Colonic mucosa (tissue), 4 donors: ENCODE measurements around the gene GPR108. TPM values are rescaled to one million over a fixed set of nuclear protein-coding genes. Genes with fewer than 3 reads are reported as not detected.

Experiments used
- DNase-seq: peaks from one replicate; pipeline ENCODE4 v3.0.0-alpha.2; 2020
- H3K27ac ChIP-seq: fragments of 200-600 bp; one replicate; pipeline ENCODE4 v1.8.0; 2021
- H3K27me3 ChIP-seq: fragments of 200-600 bp; one replicate; pipeline ENCODE4 v1.8.0; 2021
- H3K36me3 ChIP-seq: fragments of 200-600 bp; one replicate; pipeline ENCODE4 v1.8.0; 2021
- H3K4me1 ChIP-seq: fragments of 200-600 bp; one replicate; pipeline ENCODE4 v1.8.0; 2021; ENCODE audit warnings: mild to moderate bottlenecking
- H3K4me3 ChIP-seq: fragments of 200-600 bp; one replicate; pipeline ENCODE4 v1.8.0; 2021
- H3K9ac ChIP-seq, 2 donors: one replicate each; pipeline ENCODE4 v1.7.0; 2013; ENCODE audit warnings: control low read depth in 2 of 2, low read depth in 2 of 2, low read length in 2 of 2
- H3K9me3 ChIP-seq: fragments of 200-600 bp; one replicate; pipeline ENCODE4 v1.8.0; 2021
- CTCF ChIP-seq: fragments of 200-600 bp; IDR thresholded peaks from one replicate; pipeline ENCODE4 v1.8.0; 2022; ENCODE audit warnings: antibody characterized with exemption, mild to moderate bottlenecking
- intact Hi-C: fragments of 100-400 bp; cut with DNase I; formaldehyde crosslinking; loops from one replicate; pipeline ENCODE4 v1.14.1; 2022
- total RNA-seq, 2 donors: library from RNA; stranded (reverse); fragmentation: NEBNext Ultra II Directional in 1 of 2; extraction: Animal tissue kit (Norgen Biotek cat#: 25700) in 1 of 2; gene quantifications; one replicate each; pipeline ENCODE4 v1.2.1, GENCODE V29; 2021
- donor health status: healthy.
- donor health status: DM: no; HTN: no; CAD: no.
- donor health status: DM: no; HTN: no; CAD: no.

GPR108 gene
- total RNA-seq, 2 donors from 2014 or later, result 92.0 to 109 TPM

GRCh38 chr19:6721138-6721474 lies 16.3 kb downstream of the GPR108 start:
- H3K9me3 ChIP-seq, result no peaks in the 10 kb centered on the region
- no peaks in the 10 kb centered on the region for H3K4me1 ChIP-seq
- TF ChIP-seq CTCF, result no peak
- no peak overlapping the region for H3K9ac ChIP-seq
- intact Hi-C loops, result no loop called here
- no peaks in the 10 kb centered on the region for H3K27me3 ChIP-seq
- H3K27ac ChIP-seq, result peak overlapping the region; percentile 22
- DNase-seq, result no peak
- no peak overlapping the region for H3K4me3 ChIP-seq
- no peaks in the 10 kb centered on the region for H3K36me3 ChIP-seq

GRCh38 chr19:6720369-6721137 lies 16.8 kb downstream of the GPR108 start, which contains the start of gene C3:
Gene C3, minus strand, starts transcription at chr19:6720650. Its CDS starts 61 bp downstream, at chr19:6720589.
- Histone ChIP-seq H3K4me3 (peak within 1 kb of the TSS; percentile 3), H3K4me1 (no peaks in the 10 kb centered on the region), H3K36me3 (no peaks in the 10 kb centered on the region), H3K27me3 (no peaks in the 10 kb centered on the region), H3K27ac (peak within 1 kb of the TSS; percentile 22), H3K9me3 (no peaks in the 10 kb centered on the region), H3K9ac (no peak within 1 kb of the TSS)
- no peak for TF ChIP-seq CTCF
- DNase-seq, result no peak
- intact Hi-C loops, result no loop called here

GRCh38 chr19:6719992-6720368 lies 17.4 kb downstream of the GPR108 start:
- intact Hi-C loops, result no loop called here
- H3K4me1 ChIP-seq, result no peaks in the 10 kb centered on the region
- H3K27ac ChIP-seq, result no peak overlapping the region
- no peak for DNase-seq
- no peaks in the 10 kb centered on the region for H3K36me3 ChIP-seq
- no peak for TF ChIP-seq CTCF
- H3K27me3 ChIP-seq, result no peaks in the 10 kb centered on the region
- H3K9ac ChIP-seq, result no peak overlapping the region
- no peaks in the 10 kb centered on the region for H3K9me3 ChIP-seq
- H3K4me3 ChIP-seq, result no peak overlapping the region

- H3K4me3 ChIP-seq, result peak overlapping the region; percentile 3
- no peak for TF ChIP-seq CTCF
- H3K27ac ChIP-seq, result no peak overlapping the region
- no peak overlapping the region for H3K9ac ChIP-seq
- intact Hi-C loops, result no loop called here
- H3K9me3 ChIP-seq, result no peaks in the 10 kb centered on the region
- H3K4me1 ChIP-seq, result no peaks in the 10 kb centered on the region
- no peaks in the 10 kb centered on the region for H3K36me3 ChIP-seq
- no peaks in the 10 kb centered on the region for H3K27me3 ChIP-seq
- no peak for DNase-seq
Observed at GRCh38 chr19:6719540-6719861, 17.9 kb downstream of the GPR108 start.

GRCh38 chr19:6718741-6719539 lies 18.4 kb downstream of the GPR108 start:
- TF ChIP-seq CTCF, result no peak
- Histone ChIP-seq H3K27me3 (no peaks in the 10 kb centered on the region), H3K4me1 (no peaks in the 10 kb centered on the region), H3K9ac (no peak overlapping the region), H3K36me3 (no peaks in the 10 kb centered on the region), H3K27ac (no peak overlapping the region), H3K9me3 (no peaks in the 10 kb centered on the region), H3K4me3 (peak overlapping the region; percentile 3)
- no peak for DNase-seq
- intact Hi-C loops, result no loop called here
